ENCODE results near the gene PDE10A. TPM values are rescaled to one million over a fixed set of nuclear protein-coding genes. Genes with fewer than 3 reads are reported as not detected.

PDE10A gene
- total and polyA plus RNA-seq, 8 donors: 0.78 to 58.2 (median 4.0) TPM; not detected in 1

DNA sequence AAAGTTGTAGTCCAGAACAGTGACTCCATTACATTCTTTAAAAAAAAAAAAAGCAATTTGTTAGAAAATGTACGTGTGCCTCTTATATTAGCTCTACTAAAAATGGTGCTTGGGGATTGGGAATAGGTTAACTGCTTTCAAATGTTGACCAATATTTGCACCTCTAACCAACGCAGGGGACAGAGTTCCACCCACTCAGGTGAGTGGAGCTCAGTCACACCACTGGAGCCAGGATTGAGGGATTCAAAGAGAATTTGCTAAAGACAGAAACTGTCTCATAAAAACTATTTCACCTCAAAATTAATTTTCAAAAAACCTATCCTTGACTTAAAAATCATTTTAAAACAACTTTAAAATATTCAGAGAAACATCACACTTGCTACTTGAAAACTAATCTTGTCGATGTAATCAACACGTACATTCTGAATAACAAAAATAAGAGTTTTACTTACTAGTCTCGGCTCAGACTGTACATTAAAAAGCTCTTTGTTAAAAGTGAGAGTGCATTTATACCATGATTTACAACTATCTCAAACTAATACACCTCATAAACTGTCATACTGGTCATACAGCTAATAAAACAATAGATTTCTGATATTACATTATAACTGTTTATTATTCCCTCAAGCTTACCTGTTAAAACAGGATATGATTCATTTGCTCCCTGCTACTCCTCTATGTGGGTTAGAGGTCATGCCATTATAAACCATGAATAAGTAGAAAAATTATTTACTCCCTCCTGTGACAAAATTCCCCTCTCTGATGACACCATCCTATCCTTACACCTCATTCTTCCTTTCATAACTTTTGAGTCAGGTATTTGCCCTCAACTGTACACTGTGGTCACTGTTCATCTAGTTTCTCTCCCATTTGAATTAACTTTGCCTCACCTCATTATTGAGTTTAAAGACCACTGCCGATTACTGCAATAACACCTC, 88.6 kb downstream of the PDE10A start:
- Histone ChIP-seq H3K4me1 (peaks cover 0 to 14% (median 0%) of the 10 kb centered on the region in 4 donors), H3K9me3 (no peaks in the 10 kb centered on the region), H3K36me3 (no peaks in the 10 kb centered on the region), H3K27me3 (no peaks in the 10 kb centered on the region), H3K4me3 (no peak overlapping the region), H3K27ac (peak overlapping the region in 4 of 5 donors; percentile 54 to 78 (median 62))
- TF ChIP-seq POLR2A (IDR thresholded peaks at IDR 0.05) (no peak), EP300 (IDR thresholded peaks at IDR 0.05) (no peak), CTCF (IDR thresholded peaks at IDR 0.05) (no peak), POLR2AphosphoS5 (IDR thresholded peaks at IDR 0.05) (no peak)
- DNase-seq: peak in 1 of 2 donors; percentile 56
- intact Hi-C loops (cut with DNase I; ENCODE audit: low total_unique reads): no loop called here
- WGBS, 5 donors: 43 to 57% (median 51%) methylated on average over 6 of the region's 6 CpGs

DNA sequence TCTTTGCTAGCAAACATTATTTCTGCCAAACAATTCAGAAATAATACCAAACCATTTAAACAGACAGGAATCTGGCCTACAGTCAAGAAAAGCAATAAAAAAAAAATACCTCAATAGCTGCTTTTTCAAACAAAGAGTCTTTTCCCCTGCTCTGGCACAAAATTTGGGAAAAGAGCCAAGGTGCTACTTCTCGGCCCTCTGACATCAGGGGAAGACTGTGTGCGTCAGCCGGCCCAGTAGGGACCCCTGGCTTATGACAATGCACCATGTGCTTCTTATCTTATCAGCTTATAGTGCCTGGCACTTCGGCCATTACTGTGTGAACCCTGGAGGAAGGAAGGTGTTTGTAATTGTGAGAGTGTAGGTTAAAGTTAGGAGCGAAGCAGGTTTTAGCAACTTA, 89.4 kb downstream of the PDE10A start:
- H3K4me1 ChIP-seq: peaks cover 0 to 14% (median 0%) of the 10 kb centered on the region in 4 donors
- no peaks in the 10 kb centered on the region for H3K36me3 ChIP-seq
- no peak overlapping the region for H3K4me3 ChIP-seq
- peak overlapping the region; percentile 16 to 78 (median 60) for H3K27ac ChIP-seq
- WGBS, 5 donors: 18 to 29% (median 19%) methylated on average over 5 of the region's 5 CpGs
- TF ChIP-seq EP300 (IDR thresholded peaks at IDR 0.05): no peak
- peak; percentile 18 to 68 (median 60) for TF ChIP-seq POLR2AphosphoS5 (IDR thresholded peaks at IDR 0.05)
- TF ChIP-seq POLR2A (IDR thresholded peaks at IDR 0.05): no peak
- TF ChIP-seq CTCF (IDR thresholded peaks at IDR 0.05): no peak
- no peaks in the 10 kb centered on the region for H3K27me3 ChIP-seq
- intact Hi-C loops (cut with DNase I; ENCODE audit: low total_unique reads): no loop called here
- DNase-seq: peak; percentile 60 to 88
- no peaks in the 10 kb centered on the region for H3K9me3 ChIP-seq

DNA sequence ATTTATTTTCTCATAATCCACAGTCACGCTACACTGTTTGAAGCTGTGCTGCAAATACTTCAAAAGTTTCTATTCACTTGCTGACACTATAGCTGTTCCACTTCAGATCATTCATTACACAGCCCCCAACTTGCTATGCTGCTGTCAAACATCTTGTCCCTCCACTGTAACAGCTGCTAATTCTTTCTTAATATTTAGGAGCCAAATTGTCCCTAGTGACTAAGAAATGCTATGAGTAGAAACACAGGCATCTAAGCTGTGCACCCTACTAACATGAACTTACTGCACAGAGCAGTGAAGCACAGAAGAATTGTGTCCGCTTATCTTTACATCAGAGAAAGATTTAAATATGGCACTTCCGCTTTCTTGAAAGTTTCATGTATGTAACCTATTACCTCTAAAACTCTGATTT, 91.3 kb downstream of the PDE10A start:
- no peak for DNase-seq
- no peak for TF ChIP-seq EP300 (IDR thresholded peaks at IDR 0.05)
- TF ChIP-seq POLR2AphosphoS5 (IDR thresholded peaks at IDR 0.05): no peak
- TF ChIP-seq POLR2A (IDR thresholded peaks at IDR 0.05): no peak
- TF ChIP-seq CTCF (IDR thresholded peaks at IDR 0.05): no peak
- Histone ChIP-seq H3K36me3 (no peaks in the 10 kb centered on the region), H3K4me3 (no peak overlapping the region), H3K9me3 (no peaks in the 10 kb centered on the region), H3K27me3 (no peaks in the 10 kb centered on the region), H3K4me1 (peaks cover 0 to 14% (median 0%) of the 10 kb centered on the region in 4 donors), H3K27ac (no peak overlapping the region)
- 72 to 77% (median 73%) methylated on average over 3 of the region's 3 CpGs for WGBS, 5 donors
- intact Hi-C loops (cut with DNase I; ENCODE audit: low total_unique reads): no loop called here

DNA sequence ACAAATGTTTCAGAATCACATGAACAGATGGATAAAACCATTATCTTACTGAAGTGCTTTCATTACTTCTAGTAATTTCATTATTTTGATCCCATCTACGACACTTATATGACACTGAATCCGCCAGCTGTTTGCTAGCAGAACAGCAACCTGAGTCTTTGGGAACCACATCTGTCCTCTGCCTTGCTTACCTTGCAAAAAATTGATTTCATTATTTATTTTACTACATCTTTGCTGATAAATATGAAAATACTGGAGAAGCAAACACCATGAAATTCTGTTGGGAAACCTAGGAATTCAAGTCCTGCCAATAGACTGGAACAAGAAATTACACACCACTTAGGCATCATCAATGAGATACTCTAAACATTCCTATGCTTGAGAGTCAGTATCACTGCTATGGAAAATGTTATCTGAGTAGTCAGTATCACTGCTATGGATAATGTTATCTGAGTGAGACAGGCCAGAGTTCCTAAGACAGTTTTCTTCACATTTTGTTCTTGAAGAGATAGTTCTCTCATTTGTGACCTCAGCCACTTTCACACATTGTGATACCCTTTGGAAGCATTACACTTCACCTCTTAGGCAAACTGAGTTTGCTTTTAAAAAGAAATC, 91.9 kb downstream of the PDE10A start:
- H3K4me1 ChIP-seq: peaks cover 0 to 14% (median 0%) of the 10 kb centered on the region in 4 donors
- no peaks in the 10 kb centered on the region for H3K27me3 ChIP-seq
- WGBS, 5 donors: 70 to 97% (median 97%) methylated on average over 2 of the region's 2 CpGs
- H3K36me3 ChIP-seq: no peaks in the 10 kb centered on the region
- no peaks in the 10 kb centered on the region for H3K9me3 ChIP-seq
- no peak overlapping the region for H3K27ac ChIP-seq
- DNase-seq: no peak
- no peak overlapping the region for H3K4me3 ChIP-seq
- TF ChIP-seq CTCF (IDR thresholded peaks at IDR 0.05): no peak
- TF ChIP-seq EP300 (IDR thresholded peaks at IDR 0.05): no peak
- no peak for TF ChIP-seq POLR2A (IDR thresholded peaks at IDR 0.05)
- no peak for TF ChIP-seq POLR2AphosphoS5 (IDR thresholded peaks at IDR 0.05)
- intact Hi-C loops (cut with DNase I; ENCODE audit: low total_unique reads): no loop called here
